ENCODE measurements around the gene RBM43.

Gene RBM43

GRCh38 chr2:151207100-151207499 is 54.6 kb downstream of the RBM43 start:
- DNase-seq = no peak

- no peak for DNase-seq
These were observed 55.2 kb downstream of the RBM43 start for GRCh38 chr2:151206446-151206968.

- no peak for DNase-seq
These were observed 56.1 kb downstream of the RBM43 start for GRCh38 chr2:151205571-151205970.

GRCh38 chr2:151204756-151205155 is 56.9 kb downstream of the RBM43 start:
- DNase-seq = no peak

GRCh38 chr2:151200844-151201243 is 60.8 kb downstream of the RBM43 start:
- DNase-seq = no peak

- no peak for DNase-seq
These were observed 61.4 kb downstream of the RBM43 start for GRCh38 chr2:151200277-151200676.

- no peak for DNase-seq
These were observed 63.0 kb downstream of the RBM43 start for GRCh38 chr2:151198645-151199044.

All from CD4-positive, alpha-beta T cell treated with Interleukin-17A for 4 hours (primary cell).